ENCODE results near the gene BACE1-AS.

DNA sequence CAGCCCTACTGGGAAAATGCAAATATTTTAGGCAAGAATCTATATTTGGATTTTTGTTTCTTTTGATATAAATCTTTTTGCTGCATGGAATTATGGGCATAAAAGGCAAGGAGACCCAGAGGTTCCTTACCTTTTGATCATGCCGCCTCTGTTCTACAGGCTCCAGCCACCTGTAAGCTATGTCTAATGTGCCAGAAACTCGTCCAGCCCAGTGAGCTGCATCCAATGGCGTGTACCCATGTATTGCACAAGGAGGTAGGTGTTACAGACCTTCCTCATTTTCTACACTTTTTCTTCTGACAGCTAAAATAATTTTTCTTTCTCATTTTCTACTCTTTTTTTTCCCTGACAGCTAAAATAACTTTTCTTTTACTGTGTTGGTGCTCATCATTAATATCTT lies 8.2 kb upstream of the BACE1-AS start:
- TF ChIP-seq POLR2A (IDR thresholded peaks at IDR 0.05) = no peak
- TF ChIP-seq, protein P1, sequence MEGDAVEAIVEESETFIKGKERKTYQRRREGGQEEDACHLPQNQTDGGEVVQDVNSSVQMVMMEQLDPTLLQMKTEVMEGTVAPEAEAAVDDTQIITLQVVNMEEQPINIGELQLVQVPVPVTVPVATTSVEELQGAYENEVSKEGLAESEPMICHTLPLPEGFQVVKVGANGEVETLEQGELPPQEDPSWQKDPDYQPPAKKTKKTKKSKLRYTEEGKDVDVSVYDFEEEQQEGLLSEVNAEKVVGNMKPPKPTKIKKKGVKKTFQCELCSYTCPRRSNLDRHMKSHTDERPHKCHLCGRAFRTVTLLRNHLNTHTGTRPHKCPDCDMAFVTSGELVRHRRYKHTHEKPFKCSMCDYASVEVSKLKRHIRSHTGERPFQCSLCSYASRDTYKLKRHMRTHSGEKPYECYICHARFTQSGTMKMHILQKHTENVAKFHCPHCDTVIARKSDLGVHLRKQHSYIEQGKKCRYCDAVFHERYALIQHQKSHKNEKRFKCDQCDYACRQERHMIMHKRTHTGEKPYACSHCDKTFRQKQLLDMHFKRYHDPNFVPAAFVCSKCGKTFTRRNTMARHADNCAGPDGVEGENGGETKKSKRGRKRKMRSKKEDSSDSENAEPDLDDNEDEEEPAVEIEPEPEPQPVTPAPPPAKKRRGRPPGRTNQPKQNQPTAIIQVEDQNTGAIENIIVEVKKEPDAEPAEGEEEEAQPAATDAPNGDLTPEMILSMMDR (IDR thresholded peaks at IDR 0.05) = no peak

All from tibial nerve (tissue), 3 donors.